Fibroblast of skin of abdomen (primary cell): ENCODE measurements around the gene PANK2.
"Not testable (repeated sequence)": the region's sequence is repeated elsewhere in the genome, so short reads cannot be mapped to it uniquely, and the experiment has no call there.

ENCODE experiments used
- DNase-seq: peaks from one replicate; pipeline ENCODE4 v3.0.0-alpha.2; 2013

The PANK2 gene

GRCh38 chr20:3930265-3931206 is 41.3 kb downstream of the PANK2 start:
- no peak for DNase-seq

GRCh38 chr20:3931664-3932063 is 42.5 kb downstream of the PANK2 start:
- DNase-seq = no peak

- no peak for DNase-seq
Observed at GRCh38 chr20:3932277-3932676, 43.1 kb downstream of the PANK2 start.

GRCh38 chr20:3932681-3933080 is 43.5 kb downstream of the PANK2 start:
- DNase-seq = no peak

GRCh38 chr20:3933218-3933617 is 44.0 kb downstream of the PANK2 start:
- no peak for DNase-seq

GRCh38 chr20:3934624-3935023 is 45.4 kb downstream of the PANK2 start:
- no peak for DNase-seq

- DNase-seq = no peak
Observed at GRCh38 chr20:3935295-3935955, 46.2 kb downstream of the PANK2 start.

- DNase-seq = no peak
Observed at GRCh38 chr20:3935956-3936340, 46.8 kb downstream of the PANK2 start.

GRCh38 chr20:3937618-3938017 is 48.4 kb downstream of the PANK2 start:
- DNase-seq = no peak

GRCh38 chr20:3940905-3941304 is 51.7 kb downstream of the PANK2 start:
- DNase-seq = no peak

GRCh38 chr20:3946666-3947065 is 57.5 kb downstream of the PANK2 start:
- not testable (repeated sequence) for DNase-seq

- DNase-seq = no peak
Observed at GRCh38 chr20:3964719-3965118, 75.5 kb downstream of the PANK2 start.

- DNase-seq = no peak
Observed at GRCh38 chr20:3966571-3966970, 77.4 kb downstream of the PANK2 start.

GRCh38 chr20:3970016-3970415 is 80.8 kb downstream of the PANK2 start:
- DNase-seq = no peak

GRCh38 chr20:3971145-3971544 is 82.0 kb downstream of the PANK2 start:
- DNase-seq = no peak

- no peak for DNase-seq
Observed at GRCh38 chr20:3972161-3972560, 83.0 kb downstream of the PANK2 start.

GRCh38 chr20:3972631-3973030 is 83.4 kb downstream of the PANK2 start:
- DNase-seq = not testable (repeated sequence)

- no peak for DNase-seq
Observed at GRCh38 chr20:3973705-3974104, 84.5 kb downstream of the PANK2 start.

GRCh38 chr20:3976511-3976910 is 87.3 kb downstream of the PANK2 start:
- no peak for DNase-seq
